H9 (cell line): ENCODE results near the gene ZDHHC16. TPM values are rescaled to one million over a fixed set of nuclear protein-coding genes. Genes with fewer than 3 reads are reported as not detected.

Experiments
- DNase-seq: peaks from one replicate; pipeline ENCODE4 v3.0.0-alpha.2; 2017
- H2AFZ ChIP-seq: one replicate; pipeline ENCODE4 v1.6.1; 2013; ENCODE audit warnings: mild to moderate bottlenecking, low read length, control low read depth, moderate library complexity
- H2AK5ac ChIP-seq: 2 replicates; pipeline ENCODE4 v1.6.1; 2013; ENCODE audit warnings: low read length, control low read depth, mixed read lengths; ENCODE audit not compliant: insufficient read length
- H2BK120ac ChIP-seq: one replicate; pipeline ENCODE4 v1.6.1; 2013; ENCODE audit warnings: low read depth, mild to moderate bottlenecking, low read length, control low read depth, inconsistent platforms; ENCODE audit not compliant: poor library complexity, severe bottlenecking
- H2BK12ac ChIP-seq: 2 replicates; pipeline ENCODE4 v1.6.1; 2013; ENCODE audit warnings: low read length, control low read depth, mixed read lengths, low read depth; ENCODE audit not compliant: insufficient read length
- H2BK15ac ChIP-seq: 2 replicates; pipeline ENCODE4 v1.6.1; 2013; ENCODE audit warnings: low read depth, low read length, control low read depth
- H2BK20ac ChIP-seq: one replicate; pipeline ENCODE4 v1.6.1; 2013; ENCODE audit warnings: low read depth, mild to moderate bottlenecking, low read length, control low read depth, inconsistent platforms; ENCODE audit not compliant: poor library complexity, severe bottlenecking
- H2BK5ac ChIP-seq: 2 replicates; pipeline ENCODE4 v1.6.1; 2013; ENCODE audit warnings: low read length, control low read depth, mixed read lengths; ENCODE audit not compliant: insufficient read length
- H3K14ac ChIP-seq: 2 replicates; pipeline ENCODE4 v1.6.1; 2013; ENCODE audit warnings: low read length, control low read depth; ENCODE audit not compliant: insufficient read depth
- H3K18ac ChIP-seq: 2 replicates; pipeline ENCODE4 v1.6.1; 2013; ENCODE audit warnings: low read depth, mild to moderate bottlenecking, mixed read lengths, low read length, control low read depth; ENCODE audit not compliant: insufficient read length
- H3K23ac ChIP-seq: 2 replicates; pipeline ENCODE4 v1.6.1; 2013; ENCODE audit warnings: low read length, control low read depth, mixed read lengths, low read depth; ENCODE audit not compliant: insufficient read length
- H3K23me2 ChIP-seq: 2 replicates; pipeline ENCODE4 v1.6.1; 2013; ENCODE audit warnings: low read depth, mild to moderate bottlenecking, mixed read lengths, low read length, control low read depth; ENCODE audit not compliant: insufficient read length, poor library complexity, severe bottlenecking
- H3K27ac ChIP-seq: 2 replicates; pipeline ENCODE4 v1.5.1; 2013; ENCODE audit warnings: low read length, control low read depth, mixed read lengths, low read depth; ENCODE audit not compliant: insufficient read length
- H3K27me3 ChIP-seq: 2 replicates; pipeline ENCODE4 v1.6.1; 2013; ENCODE audit warnings: low read length, control low read depth, inconsistent platforms; ENCODE audit not compliant: insufficient read depth
- H3K4ac ChIP-seq: 2 replicates; pipeline ENCODE4 v1.6.1; 2013; ENCODE audit warnings: low read depth, mild to moderate bottlenecking, control low read depth, inconsistent platforms, low read length, moderate library complexity
- H3K4me1 ChIP-seq: 2 replicates; pipeline ENCODE4 v1.6.1; 2013; ENCODE audit warnings: low read length, control low read depth, inconsistent platforms; ENCODE audit not compliant: insufficient read depth
- H3K4me2 ChIP-seq: 2 replicates; pipeline ENCODE4 v1.6.1; 2013; ENCODE audit warnings: low read length, control low read depth, mixed read lengths; ENCODE audit not compliant: insufficient read length, insufficient read depth
- H3K56ac ChIP-seq: 2 replicates; pipeline ENCODE4 v1.6.1; 2013; ENCODE audit warnings: low read depth, mild to moderate bottlenecking, mixed read lengths, low read length, control low read depth; ENCODE audit not compliant: insufficient read length
- H3K79me1 ChIP-seq: 2 replicates; pipeline ENCODE4 v1.6.1; 2013; ENCODE audit warnings: low read depth, mild to moderate bottlenecking, moderate library complexity, low read length, control low read depth, inconsistent platforms; ENCODE audit not compliant: insufficient read depth, poor library complexity, severe bottlenecking
- H3K79me2 ChIP-seq: 2 replicates; pipeline ENCODE4 v1.6.1; 2013; ENCODE audit warnings: low read length, control low read depth, inconsistent platforms; ENCODE audit not compliant: insufficient read depth
- H3K9ac ChIP-seq: 2 replicates; pipeline ENCODE4 v1.6.1; 2013; ENCODE audit warnings: low read length, control low read depth, mixed read lengths; ENCODE audit not compliant: insufficient read length; ENCODE audit errors: extremely low read depth
- H3K9me3 ChIP-seq: one replicate; pipeline ENCODE4 v1.6.1; 2013; ENCODE audit warnings: low read depth, low read length, inconsistent platforms; ENCODE audit not compliant: control insufficient read depth
- H3T11ph ChIP-seq: one replicate; pipeline ENCODE4 v1.6.1; 2013; ENCODE audit warnings: mild to moderate bottlenecking, low read length, control low read depth, inconsistent platforms
- H4K20me1 ChIP-seq: one replicate; pipeline ENCODE4 v1.6.1; 2013; ENCODE audit not compliant: control insufficient read depth, insufficient read length, insufficient read depth
- H4K5ac ChIP-seq: 2 replicates; pipeline ENCODE4 v1.6.1; 2013; ENCODE audit warnings: low read depth, mild to moderate bottlenecking, mixed read lengths, low read length, control low read depth; ENCODE audit not compliant: insufficient read length
- H4K8ac ChIP-seq: replicated peaks from 2 replicates; pipeline ENCODE4 v1.6.1; 2013; ENCODE audit warnings: low read length, control low read depth, mixed read lengths, low read depth; ENCODE audit not compliant: insufficient read length
- H4K91ac ChIP-seq: 2 replicates; pipeline ENCODE4 v1.6.1; 2013; ENCODE audit warnings: low read depth, mild to moderate bottlenecking, moderate library complexity, mixed read lengths, low read length, control low read depth; ENCODE audit not compliant: insufficient read length
- H3K27ac Mint-ChIP-seq, 3 experiments: 2 replicates in 2 of 3; 3 replicates in 1 of 3; pipeline ENCODE4 v1.8.0; 2020 to 2021; ENCODE audit warnings: mixed read lengths in 3 of 3, mild to moderate bottlenecking in 1 of 3, moderate library complexity in 1 of 3
- H3K27me3 Mint-ChIP-seq: 2 replicates; pipeline ENCODE4 v1.8.0; 2021; ENCODE audit warnings: low read depth, mild to moderate bottlenecking, moderate library complexity, mixed read lengths
- H3K36me3 Mint-ChIP-seq, 3 experiments: 2 replicates in 2 of 3; 3 replicates in 1 of 3; pipeline ENCODE4 v1.8.0; 2020 to 2021; ENCODE audit warnings: low read depth in 3 of 3, mixed read lengths in 3 of 3; ENCODE audit not compliant: insufficient read depth in 1 of 3
- H3K4me1 Mint-ChIP-seq, 2 experiments: 2 replicates each; pipeline ENCODE4 v1.8.0; 2020; ENCODE audit warnings: mixed read lengths in 2 of 2
- H3K4me3 Mint-ChIP-seq, 2 experiments: 2 replicates in 1 of 2; 3 replicates in 1 of 2; pipeline ENCODE4 v1.8.0; 2020 to 2021; ENCODE audit warnings: mild to moderate bottlenecking in 2 of 2, mixed read lengths in 2 of 2, moderate library complexity in 1 of 2
- H3K9me3 Mint-ChIP-seq, 2 experiments: 2 replicates in 1 of 2; 3 replicates in 1 of 2; pipeline ENCODE4 v1.8.0; 2020; ENCODE audit warnings: mild to moderate bottlenecking in 2 of 2, mixed read lengths in 2 of 2, moderate library complexity in 1 of 2
- WGBS: extraction: QIAGEN DNeasy Blood & Tissue Kit; methylation state at CpG from one replicate; pipeline ENCODE4 v1.1.7; 2013; ENCODE audit warnings: missing lambda C conversion rate, low lambda C conversion rate, mixed read lengths; ENCODE audit not compliant: insufficient read length; ENCODE audit errors: extremely low coverage; 5-methylcytosine and 5-hydroxymethylcytosine counted together
- total RNA-seq: library from RNA; stranded (reverse); gene quantifications from 2 replicates; pipeline ENCODE4 v1.2.1, GENCODE V29; 2021
- TF ChIP-seq, protein P1 (sequence below): fragments of 200-600 bp; sonication (generic); conservative IDR thresholded peaks from 3 replicates; pipeline ENCODE4 v1.8.0; 2021; ENCODE audit warnings: antibody characterized with exemption, mild to moderate bottlenecking

ZDHHC16 gene
- total RNA-seq, 1 experiment from 2014 or later = 45.4 TPM

DNA sequence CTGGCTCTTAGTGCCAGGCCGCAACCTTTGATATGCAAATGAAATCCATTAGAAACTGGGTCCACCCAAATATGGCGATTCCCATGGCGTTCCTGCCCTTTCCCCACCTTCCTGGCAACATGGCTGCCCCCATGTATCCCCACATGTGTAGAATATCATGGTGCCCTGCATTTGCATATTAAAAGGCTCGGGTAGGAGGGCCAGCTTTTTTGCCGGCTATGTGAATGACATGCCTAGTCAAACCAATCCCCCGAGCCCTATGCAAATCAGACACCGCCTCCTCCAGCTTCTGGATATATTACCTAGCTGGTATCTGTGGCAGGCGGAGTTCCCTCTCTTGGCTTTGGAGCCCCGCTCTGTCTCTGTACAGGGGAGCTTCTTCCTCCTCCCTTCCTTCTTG lies 34.0 kb downstream of the ZDHHC16 start:
- H3K9me3 Mint-ChIP-seq = no peaks in the 10 kb centered on the region
- H3T11ph ChIP-seq = no peak overlapping the region
- H3K27me3 Mint-ChIP-seq = no peaks in the 10 kb centered on the region
- no peaks in the 10 kb centered on the region for H4K20me1 ChIP-seq
- H3K4me1 ChIP-seq = peaks cover 4% of the 10 kb centered on the region; the same call in 1 of the 2 replicates
- H3K36me3 Mint-ChIP-seq = peaks cover 28 to 56% (median 51%) of the 10 kb centered on the region in 3 experiments
- no peak overlapping the region for H4K8ac ChIP-seq
- H3K4me2 ChIP-seq = no peak overlapping the region
- no peak overlapping the region for H2AK5ac ChIP-seq
- no peak overlapping the region for H2BK120ac ChIP-seq
- peaks cover 20 to 25% of the 10 kb centered on the region in 2 experiments for H3K4me1 Mint-ChIP-seq
- WGBS = no CpG with 5 or more reads among the region's 9 CpGs
- TF ChIP-seq, protein P1, sequence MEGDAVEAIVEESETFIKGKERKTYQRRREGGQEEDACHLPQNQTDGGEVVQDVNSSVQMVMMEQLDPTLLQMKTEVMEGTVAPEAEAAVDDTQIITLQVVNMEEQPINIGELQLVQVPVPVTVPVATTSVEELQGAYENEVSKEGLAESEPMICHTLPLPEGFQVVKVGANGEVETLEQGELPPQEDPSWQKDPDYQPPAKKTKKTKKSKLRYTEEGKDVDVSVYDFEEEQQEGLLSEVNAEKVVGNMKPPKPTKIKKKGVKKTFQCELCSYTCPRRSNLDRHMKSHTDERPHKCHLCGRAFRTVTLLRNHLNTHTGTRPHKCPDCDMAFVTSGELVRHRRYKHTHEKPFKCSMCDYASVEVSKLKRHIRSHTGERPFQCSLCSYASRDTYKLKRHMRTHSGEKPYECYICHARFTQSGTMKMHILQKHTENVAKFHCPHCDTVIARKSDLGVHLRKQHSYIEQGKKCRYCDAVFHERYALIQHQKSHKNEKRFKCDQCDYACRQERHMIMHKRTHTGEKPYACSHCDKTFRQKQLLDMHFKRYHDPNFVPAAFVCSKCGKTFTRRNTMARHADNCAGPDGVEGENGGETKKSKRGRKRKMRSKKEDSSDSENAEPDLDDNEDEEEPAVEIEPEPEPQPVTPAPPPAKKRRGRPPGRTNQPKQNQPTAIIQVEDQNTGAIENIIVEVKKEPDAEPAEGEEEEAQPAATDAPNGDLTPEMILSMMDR = no peak
- peak; percentile 98 for DNase-seq
- no peak overlapping the region for H3K23ac ChIP-seq
- H3K4me3 Mint-ChIP-seq = peak overlapping the region in 1 of 2 experiments; percentile 33; a peak in 1 of 5 replicates
- H3K27ac ChIP-seq = no peak overlapping the region
- no peak overlapping the region for H2BK5ac ChIP-seq
- H3K9me3 ChIP-seq = no peaks in the 10 kb centered on the region
- no peak overlapping the region for H4K91ac ChIP-seq
- no peak overlapping the region for H3K9ac ChIP-seq
- no peaks in the 10 kb centered on the region for H3K27me3 ChIP-seq
- no peak overlapping the region for H2BK12ac ChIP-seq
- no peak overlapping the region for H2BK20ac ChIP-seq
- peaks cover 5% of the 10 kb centered on the region for H3K79me1 ChIP-seq
- H3K79me2 ChIP-seq = no peaks in the 10 kb centered on the region; the same call in 1 of the 2 replicates
- peak overlapping the region; percentile 86 to 98 (median 94); a peak in 5 of 7 replicates for H3K27ac Mint-ChIP-seq
- no peak overlapping the region for H3K14ac ChIP-seq
- no peak overlapping the region for H2BK15ac ChIP-seq
- no peak overlapping the region for H4K5ac ChIP-seq
- H3K23me2 ChIP-seq = no peaks in the 10 kb centered on the region
- H3K4ac ChIP-seq = no peak overlapping the region
- no peak overlapping the region for H2AFZ ChIP-seq
- no peak overlapping the region for H3K18ac ChIP-seq
- no peak overlapping the region for H3K56ac ChIP-seq
